Activated T-cell treated with anti-CD3 and anti-CD28 coated beads, Interleukin-2, amount 50 U/mL, for 24 hours (primary cell): Measurements from ENCODE around the gene ZBTB24.
"Not testable (repeated sequence)": the region's sequence is repeated elsewhere in the genome, so short reads cannot be mapped to it uniquely, and the experiment has no call there.

Source experiments
- DNase-seq: peaks from one replicate; pipeline ENCODE4 v3.0.0-alpha.2; 2020
- H3K27ac Mint-ChIP-seq: 2 replicates; pipeline ENCODE4 v1.8.0; 2020; ENCODE audit warnings: mild to moderate bottlenecking, mixed read lengths
- H3K27me3 Mint-ChIP-seq: 2 replicates; pipeline ENCODE4 v1.8.0; 2020; ENCODE audit warnings: mixed read lengths
- H3K36me3 Mint-ChIP-seq: 2 replicates; pipeline ENCODE4 v1.8.0; 2020; ENCODE audit warnings: low read depth, mixed read lengths
- H3K4me1 Mint-ChIP-seq: 2 replicates; pipeline ENCODE4 v1.8.0; 2020; ENCODE audit warnings: low read depth, mixed read lengths
- H3K4me3 Mint-ChIP-seq: 2 replicates; pipeline ENCODE4 v1.8.0; 2020; ENCODE audit warnings: mild to moderate bottlenecking, moderate library complexity, mixed read lengths
- H3K9me3 Mint-ChIP-seq: 2 replicates; pipeline ENCODE4 v1.8.0; 2020; ENCODE audit warnings: mixed read lengths

Gene ZBTB24

GRCh38 chr6:109469591-109470189 is 13.3 kb downstream of the ZBTB24 start:
- Mint-ChIP-seq H3K36me3 (peaks cover 100% of the 10 kb centered on the region), H3K27ac (peak overlapping the region; percentile 27), H3K27me3 (no peaks in the 10 kb centered on the region), H3K4me3 (no peak overlapping the region), H3K4me1 (peaks cover 76% of the 10 kb centered on the region), H3K9me3 (no peaks in the 10 kb centered on the region)
- DNase-seq, result no peak

GRCh38 chr6:109467696-109468095 is 15.3 kb downstream of the ZBTB24 start:
- Mint-ChIP-seq H3K4me3 (no peak overlapping the region), H3K36me3 (peaks cover 99% of the 10 kb centered on the region), H3K4me1 (peaks cover 69% of the 10 kb centered on the region), H3K9me3 (no peaks in the 10 kb centered on the region), H3K27me3 (no peaks in the 10 kb centered on the region), H3K27ac (peak overlapping the region; percentile 32)
- no peak for DNase-seq

GRCh38 chr6:109466212-109466923 is 16.7 kb downstream of the ZBTB24 start:
- H3K4me3 Mint-ChIP-seq, result no peak overlapping the region
- H3K27ac Mint-ChIP-seq, result peak overlapping the region; percentile 64
- H3K4me1 Mint-ChIP-seq, result peaks cover 66% of the 10 kb centered on the region
- peaks cover 4% of the 10 kb centered on the region for H3K9me3 Mint-ChIP-seq
- DNase-seq, result no peak
- peaks cover 97% of the 10 kb centered on the region for H3K36me3 Mint-ChIP-seq
- H3K27me3 Mint-ChIP-seq, result no peaks in the 10 kb centered on the region

GRCh38 chr6:109465772-109466171 is 17.2 kb downstream of the ZBTB24 start:
- no peak for DNase-seq
- Mint-ChIP-seq H3K27ac (peak overlapping the region; percentile 64), H3K4me1 (peaks cover 64% of the 10 kb centered on the region), H3K4me3 (no peak overlapping the region), H3K9me3 (peaks cover 4% of the 10 kb centered on the region), H3K36me3 (peaks cover 97% of the 10 kb centered on the region), H3K27me3 (no peaks in the 10 kb centered on the region)

GRCh38 chr6:109461733-109462526 is 21.1 kb downstream of the ZBTB24 start:
- H3K4me3 Mint-ChIP-seq, result no peak overlapping the region
- peaks cover 81% of the 10 kb centered on the region for H3K36me3 Mint-ChIP-seq
- H3K27ac Mint-ChIP-seq, result peak overlapping the region; percentile 41

GRCh38 chr6:109461205-109461604 is 21.8 kb downstream of the ZBTB24 start:
- peaks cover 75% of the 10 kb centered on the region for H3K36me3 Mint-ChIP-seq
- DNase-seq, H3K4me3 Mint-ChIP-seq, H3K27me3 Mint-ChIP-seq, H3K9me3 Mint-ChIP-seq: not testable (repeated sequence)
- H3K27ac Mint-ChIP-seq, result peak overlapping the region; percentile 47
- H3K4me1 Mint-ChIP-seq, result peaks cover 76% of the 10 kb centered on the region

More at GRCh38 chr6:109461733-109462526, 21.1 kb downstream of the ZBTB24 start:
- no peaks in the 10 kb centered on the region for H3K27me3 Mint-ChIP-seq
- H3K9me3 Mint-ChIP-seq, result peaks cover 4% of the 10 kb centered on the region
- DNase-seq, result no peak
- H3K4me1 Mint-ChIP-seq, result peaks cover 74% of the 10 kb centered on the region

GRCh38 chr6:109460161-109460829 is 22.7 kb downstream of the ZBTB24 start:
- H3K27ac Mint-ChIP-seq, result peak overlapping the region; percentile 66
- peaks cover 4% of the 10 kb centered on the region for H3K9me3 Mint-ChIP-seq
- H3K27me3 Mint-ChIP-seq, result no peaks in the 10 kb centered on the region
- peaks cover 69% of the 10 kb centered on the region for H3K4me1 Mint-ChIP-seq
- DNase-seq, result no peak
- H3K36me3 Mint-ChIP-seq, result peaks cover 67% of the 10 kb centered on the region
- no peak overlapping the region for H3K4me3 Mint-ChIP-seq

- H3K27me3 Mint-ChIP-seq, result no peaks in the 10 kb centered on the region
- H3K4me3 Mint-ChIP-seq, result no peak overlapping the region
- H3K4me1 Mint-ChIP-seq, result peaks cover 71% of the 10 kb centered on the region
- peaks cover 60% of the 10 kb centered on the region for H3K36me3 Mint-ChIP-seq
- peak; percentile 58 for DNase-seq
- peak overlapping the region; percentile 73 for H3K27ac Mint-ChIP-seq
- H3K9me3 Mint-ChIP-seq, result peaks cover 4% of the 10 kb centered on the region
Measured at GRCh38 chr6:109458774-109459531, 24.1 kb downstream of the ZBTB24 start.

- Mint-ChIP-seq H3K27ac (peak overlapping the region; percentile 47), H3K4me3 (no peak overlapping the region), H3K27me3 (no peaks in the 10 kb centered on the region), H3K4me1 (peaks cover 76% of the 10 kb centered on the region), H3K9me3 (peaks cover 4% of the 10 kb centered on the region), H3K36me3 (peaks cover 55% of the 10 kb centered on the region)
- no peak for DNase-seq
Measured at GRCh38 chr6:109457562-109457996, 25.4 kb downstream of the ZBTB24 start.

GRCh38 chr6:109456710-109457561 is 26.1 kb downstream of the ZBTB24 start:
- H3K27me3 Mint-ChIP-seq, result no peaks in the 10 kb centered on the region
- no peak for DNase-seq
- H3K36me3 Mint-ChIP-seq, result peaks cover 55% of the 10 kb centered on the region
- peaks cover 3% of the 10 kb centered on the region for H3K9me3 Mint-ChIP-seq
- peaks cover 70% of the 10 kb centered on the region for H3K4me1 Mint-ChIP-seq
- peak overlapping the region; percentile 54 for H3K4me3 Mint-ChIP-seq
- peak overlapping the region; percentile 47 for H3K27ac Mint-ChIP-seq

- Mint-ChIP-seq H3K27me3 (no peaks in the 10 kb centered on the region), H3K36me3 (peaks cover 54% of the 10 kb centered on the region), H3K27ac (no peak overlapping the region), H3K4me1 (peaks cover 68% of the 10 kb centered on the region), H3K4me3 (peak overlapping the region; percentile 54), H3K9me3 (no peaks in the 10 kb centered on the region)
- no peak for DNase-seq
Measured at GRCh38 chr6:109456111-109456583, 26.9 kb downstream of the ZBTB24 start.

GRCh38 chr6:109455437-109456110 is 27.4 kb downstream of the ZBTB24 start, which contains the start of gene MICAL1:
Gene MICAL1 (minus strand): TSS chr6:109455772. CDS start chr6:109454196, 1,576 bp downstream.
- Mint-ChIP-seq H3K4me1 (peaks cover 67% of the 10 kb centered on the region), H3K36me3 (peaks cover 54% of the 10 kb centered on the region), H3K9me3 (no peaks in the 10 kb centered on the region), H3K4me3 (peak within 1 kb of the TSS; percentile 93), H3K27me3 (no peaks in the 10 kb centered on the region), H3K27ac (peak within 1 kb of the TSS; percentile 94)
- DNase-seq, result peak; percentile 72
